CD4-positive, alpha-beta T cell treated with Interleukin-1 beta for 1 hour (primary cell): ENCODE measurements around the gene B3GNT3.

Source experiments
- DNase-seq, 2 donors: peaks; one replicate each; pipeline ENCODE4 v3.0.0-alpha.2; 2020 to 2022

The B3GNT3 gene

DNA sequence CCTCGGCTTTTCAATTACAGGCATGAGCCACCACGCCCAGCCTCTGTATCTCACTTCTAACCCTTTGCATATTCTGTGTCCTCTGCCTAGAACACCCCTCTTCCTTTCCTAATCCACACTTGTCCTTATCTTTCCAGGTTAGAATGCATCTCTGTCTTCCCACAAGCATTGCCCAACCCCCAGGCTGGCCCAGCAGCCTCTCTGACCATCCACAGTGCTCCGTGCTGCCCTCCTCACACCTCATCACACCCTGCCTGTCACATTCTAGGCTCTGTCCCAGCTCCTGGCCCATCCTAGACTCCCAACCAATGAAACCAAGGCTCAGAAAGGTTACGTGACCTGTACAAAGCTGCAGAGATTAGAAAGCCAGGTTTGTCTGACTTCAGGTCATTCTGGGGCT, 41.6 kb downstream of the B3GNT3 start:
- DNase-seq = no peak

DNA sequence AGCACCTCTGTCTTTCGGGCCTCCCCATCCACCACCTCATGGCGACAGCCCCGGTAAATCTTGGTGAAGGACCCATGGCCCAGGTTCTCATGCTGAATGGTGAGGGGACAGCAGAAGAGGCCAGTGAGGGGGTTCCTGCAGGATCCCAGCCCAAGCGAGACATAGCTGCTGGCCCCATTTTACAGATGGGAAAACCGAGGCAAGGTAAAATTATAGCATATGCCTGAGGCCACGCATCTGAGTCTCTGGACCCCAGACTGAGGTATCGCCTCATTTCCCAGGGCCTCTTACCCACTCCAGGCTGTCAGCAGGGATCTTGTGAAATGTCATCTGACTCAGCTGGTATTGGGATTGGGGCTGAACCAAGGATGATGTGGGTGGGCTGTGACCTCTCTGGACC, 43.0 kb downstream of the B3GNT3 start:
- DNase-seq = no peak

DNA sequence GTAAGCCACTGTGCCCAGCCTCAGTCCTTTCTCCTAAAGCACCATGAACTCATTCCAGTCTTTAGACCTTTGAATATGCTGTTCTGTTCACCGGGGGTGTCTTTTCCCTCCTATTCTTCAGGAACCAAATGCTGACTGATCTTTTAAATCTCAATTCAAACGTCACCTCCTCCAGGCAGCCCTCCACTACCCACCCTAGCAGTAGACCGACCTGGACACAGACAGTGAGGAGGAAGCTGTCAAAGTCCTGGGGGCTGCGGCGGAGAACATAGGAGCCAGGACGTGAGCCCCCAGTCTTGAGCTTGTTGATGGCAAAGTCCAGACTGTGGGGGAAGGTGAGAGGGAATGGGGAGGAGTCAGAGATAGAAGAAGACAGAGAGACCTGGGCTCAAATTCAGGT, 45.1 kb downstream of the B3GNT3 start:
- no peak for DNase-seq

DNA sequence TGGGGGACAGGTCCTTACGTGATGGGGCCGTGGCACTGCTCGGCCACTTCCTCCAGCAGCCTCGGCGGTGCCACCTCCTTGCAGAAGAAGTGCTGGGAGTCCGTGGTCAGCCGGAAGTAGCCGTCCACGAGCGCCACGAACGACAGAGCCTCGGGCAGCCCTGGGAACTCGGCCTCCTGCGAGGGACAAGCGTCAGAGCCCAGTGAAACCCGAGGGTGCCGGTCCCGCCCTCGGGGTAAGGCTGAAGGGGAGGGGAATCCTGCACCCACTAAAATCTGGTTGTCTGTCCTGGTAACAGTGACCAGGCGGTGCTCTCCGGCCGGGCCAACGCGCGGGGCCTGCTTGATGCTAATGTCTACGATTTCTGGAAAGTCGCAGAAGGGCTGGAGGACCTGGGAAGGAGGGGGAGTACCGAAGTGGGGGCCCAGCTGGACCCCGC, 46.5 kb downstream of the B3GNT3 start:
- no peak for DNase-seq

DNA sequence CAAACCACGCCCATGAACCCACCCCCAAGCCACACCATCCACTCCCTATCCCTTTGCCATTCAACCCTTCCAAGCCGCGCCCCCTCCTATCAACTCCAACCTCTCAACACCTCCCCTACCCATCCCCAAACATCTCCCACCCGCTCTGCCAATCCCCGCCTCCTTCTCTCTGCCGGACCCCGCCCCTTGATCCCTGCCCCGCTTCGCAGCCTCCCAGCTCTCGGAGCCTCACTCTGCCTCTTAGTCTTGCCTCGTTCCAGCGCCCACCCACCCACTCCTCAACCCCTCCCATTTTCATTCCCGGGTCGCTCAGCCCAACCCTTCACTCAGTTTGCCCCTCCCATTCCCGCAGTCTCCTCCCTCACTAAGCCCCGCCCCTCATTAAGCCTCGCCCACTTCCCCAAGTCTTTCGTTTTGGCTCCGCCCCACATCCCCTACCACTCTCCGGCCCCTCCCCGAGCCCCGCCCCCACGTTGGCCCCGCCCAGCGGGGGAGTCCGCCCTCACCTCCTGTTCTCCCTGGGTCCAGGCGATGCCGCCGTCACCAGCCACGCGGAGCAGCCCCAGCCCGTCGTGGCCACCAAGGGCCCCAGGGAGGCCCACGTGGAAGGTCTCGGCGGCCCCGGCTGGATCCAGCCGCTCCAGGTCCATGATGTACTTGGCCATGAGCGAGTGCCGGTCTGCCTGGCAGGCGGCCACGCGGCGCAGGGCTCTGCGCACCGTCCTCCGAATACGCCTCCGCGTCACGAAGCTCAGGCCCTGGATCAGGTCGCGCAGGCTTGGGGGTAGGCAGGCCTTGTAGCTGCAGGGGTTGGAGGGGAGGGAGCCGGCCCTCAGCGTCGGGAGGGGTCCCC, 47.1 kb downstream of the B3GNT3 start:
- peak; percentile 50 to 53 for DNase-seq

DNA sequence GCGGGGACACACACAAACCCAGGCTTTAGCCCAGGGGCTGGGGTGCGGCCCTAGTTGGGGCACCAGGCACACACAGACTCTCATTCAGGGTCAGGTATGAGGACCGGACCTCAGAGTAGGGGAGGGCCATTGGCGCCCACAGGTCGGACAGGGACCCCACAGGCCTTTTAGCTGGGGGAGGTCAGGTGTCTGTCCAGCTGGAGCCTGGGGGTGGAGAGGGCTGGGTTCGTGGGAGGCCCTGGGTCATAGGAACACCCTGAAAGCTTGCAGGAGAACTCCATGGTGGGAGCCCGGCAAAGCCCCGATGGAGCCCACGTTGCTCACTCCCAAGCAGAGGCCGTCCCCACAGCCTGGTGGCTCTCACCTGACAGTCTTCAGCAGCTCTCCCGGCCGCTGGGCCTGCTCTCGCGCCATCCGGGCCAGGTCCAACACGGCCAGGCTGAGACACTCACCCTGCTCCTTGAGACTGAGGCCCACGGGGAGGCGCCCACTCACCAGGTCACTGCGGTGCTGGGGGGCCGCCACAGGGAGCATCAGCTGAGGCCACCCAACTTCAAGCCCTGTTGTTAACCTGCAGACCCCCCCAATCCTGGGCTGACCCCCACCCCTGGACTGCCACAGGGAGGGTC, 47.8 kb downstream of the B3GNT3 start:
- DNase-seq = no peak

DNA sequence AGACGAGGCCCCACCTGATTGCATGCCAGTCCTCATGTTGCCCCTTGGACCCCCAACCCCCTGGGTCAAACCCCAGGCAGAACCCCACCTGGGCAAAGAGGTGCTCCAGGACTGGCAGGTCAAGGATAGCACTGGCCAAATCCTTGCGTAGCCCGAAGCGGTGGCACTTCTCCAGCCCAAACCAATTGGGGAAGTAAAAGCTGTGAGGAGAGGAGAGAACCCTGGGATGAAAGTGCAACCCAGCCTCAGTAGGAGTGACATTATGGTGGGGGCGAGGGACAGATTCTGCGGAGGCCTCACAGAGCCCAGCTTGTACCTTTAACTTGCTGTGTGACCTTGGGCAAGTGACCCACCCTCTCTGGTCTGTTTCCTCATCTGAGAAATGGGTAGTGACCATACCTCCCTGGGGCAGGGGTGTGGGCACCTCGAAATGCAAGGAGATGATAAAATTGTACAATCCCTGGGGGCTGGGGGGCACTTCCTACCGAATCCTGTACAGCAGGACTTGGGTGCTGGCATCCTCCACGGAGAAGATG, 48.4 kb downstream of the B3GNT3 start:
- DNase-seq = no peak

DNA sequence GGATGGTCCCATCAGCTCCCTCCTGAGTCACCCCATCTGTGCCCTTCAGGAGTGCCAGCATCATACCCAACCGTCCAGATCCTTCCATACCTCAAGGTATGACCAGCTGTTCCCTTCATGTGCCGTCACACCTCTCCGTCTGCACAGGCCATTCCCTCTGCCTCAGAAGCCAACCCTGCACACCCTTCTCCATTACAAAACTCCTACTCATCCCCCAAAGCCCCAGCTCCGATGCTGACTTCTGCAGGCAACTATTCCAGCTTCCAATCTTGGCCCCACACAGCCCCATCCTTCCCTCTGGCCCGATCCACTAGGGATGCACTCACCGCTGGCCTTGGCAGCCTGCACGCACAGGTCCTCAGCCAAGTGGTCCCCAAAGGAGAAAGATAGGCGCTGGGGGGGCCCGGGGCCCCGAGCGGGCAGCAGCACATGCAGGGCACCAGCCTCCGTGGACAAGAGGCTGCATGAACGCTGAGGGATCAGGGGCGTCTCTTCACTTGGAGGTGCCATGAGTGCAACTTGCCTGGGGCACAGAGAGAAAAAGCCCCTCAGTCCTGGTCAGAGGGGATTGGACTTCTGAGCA, 49.1 kb downstream of the B3GNT3 start:
- DNase-seq = no peak

DNA sequence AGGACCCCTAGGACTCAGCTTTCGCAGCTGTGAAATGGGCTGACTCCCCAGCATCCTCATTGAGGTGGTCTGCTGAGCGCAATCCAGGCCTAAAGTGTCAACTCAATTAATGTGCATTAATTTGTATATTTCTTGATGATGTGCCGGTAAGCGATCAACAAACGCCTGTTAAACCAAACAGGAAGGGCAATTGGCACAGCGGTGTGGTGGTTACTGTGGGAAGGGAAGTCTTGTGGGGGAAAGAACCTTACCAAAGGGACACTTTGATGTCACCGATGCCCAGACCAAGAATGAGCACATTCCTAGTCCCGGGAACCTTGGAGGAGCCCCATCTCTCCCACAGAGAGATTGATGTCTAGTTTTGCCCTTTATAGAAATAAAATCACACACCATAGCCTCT, 51.2 kb downstream of the B3GNT3 start:
- peak; percentile 39 to 70 for DNase-seq

DNA sequence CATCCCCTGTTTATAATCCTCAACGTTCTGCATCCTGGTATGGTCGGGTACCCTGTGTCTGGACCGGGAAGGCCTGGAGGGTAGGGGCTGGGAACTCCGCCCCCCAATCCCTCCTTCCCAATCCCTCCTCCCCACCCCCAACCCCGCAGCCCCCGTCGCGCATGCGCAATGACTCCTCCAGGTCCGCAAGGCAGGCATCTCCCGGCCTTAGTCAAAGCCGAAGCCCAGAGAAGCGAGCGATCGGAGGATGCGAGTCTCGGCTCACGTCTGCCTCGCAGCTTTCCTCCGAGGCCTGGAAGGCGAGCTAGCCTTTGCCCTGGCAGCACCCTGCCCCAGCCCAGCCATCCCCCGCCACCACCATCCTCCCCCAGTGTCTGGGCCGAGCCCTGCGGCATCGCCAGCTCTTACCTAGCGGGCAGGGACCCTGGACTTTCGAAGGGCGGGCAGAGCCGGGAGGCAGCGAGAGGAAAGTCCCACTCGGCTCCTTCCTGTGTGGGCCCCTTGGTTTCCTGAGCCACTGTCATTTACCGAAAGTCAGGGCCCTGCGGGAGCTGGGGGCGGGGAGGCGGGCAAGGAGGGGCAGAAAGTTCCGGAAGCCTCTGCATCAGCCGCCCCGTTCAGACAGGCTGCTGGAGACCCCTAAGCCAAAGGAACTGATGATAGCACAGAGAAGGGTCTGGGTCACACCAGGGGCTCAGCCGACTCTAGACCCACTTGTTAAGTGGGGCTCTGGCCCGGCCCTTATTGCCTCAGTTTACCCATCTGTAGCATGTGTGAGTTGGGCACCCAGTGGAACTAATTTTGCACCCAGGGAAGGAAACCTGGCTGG, 52.8 kb downstream of the B3GNT3 start, which contains the start of gene JAK3:
TSS of gene JAK3 (minus strand) at position 445 of the 829 bp plus-strand sequence. CDS start 3,565 bp downstream, outside the sequence.
- peak; percentile 86 to 88 for DNase-seq

DNA sequence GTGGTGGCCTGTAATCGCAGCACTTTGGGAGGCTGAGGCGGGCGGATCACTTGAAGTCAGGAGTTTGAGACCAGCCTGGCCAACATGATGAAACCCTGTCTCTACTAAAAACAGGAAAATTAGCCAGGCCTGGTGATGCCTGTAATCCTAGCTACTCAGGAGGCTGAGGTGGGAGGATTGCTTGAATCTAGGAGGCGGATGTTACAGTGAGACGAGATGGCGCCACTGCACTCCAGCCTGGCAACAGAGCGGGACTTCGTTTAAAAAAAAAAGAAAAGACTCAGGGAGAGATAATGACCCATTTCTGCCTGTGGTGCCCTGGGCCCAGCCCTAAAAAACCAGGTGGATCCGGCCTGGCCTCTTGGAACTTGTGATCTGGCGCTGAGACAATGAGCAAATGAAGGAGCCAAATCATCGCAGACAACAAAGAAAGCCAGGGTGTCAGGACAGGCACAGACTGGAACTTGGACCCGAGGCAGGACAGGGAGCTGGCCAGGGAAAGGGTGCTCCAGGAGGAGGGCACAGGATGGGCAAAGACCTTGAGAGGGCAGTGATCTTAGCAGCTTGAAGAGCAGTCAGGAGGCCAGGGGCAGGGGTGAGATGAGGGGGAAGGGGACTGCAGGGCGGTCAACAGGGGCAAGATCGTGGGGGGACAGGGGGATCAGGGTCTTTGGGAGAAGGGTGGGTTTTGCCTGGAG, 53.8 kb downstream of the B3GNT3 start:
- no peak for DNase-seq

DNA sequence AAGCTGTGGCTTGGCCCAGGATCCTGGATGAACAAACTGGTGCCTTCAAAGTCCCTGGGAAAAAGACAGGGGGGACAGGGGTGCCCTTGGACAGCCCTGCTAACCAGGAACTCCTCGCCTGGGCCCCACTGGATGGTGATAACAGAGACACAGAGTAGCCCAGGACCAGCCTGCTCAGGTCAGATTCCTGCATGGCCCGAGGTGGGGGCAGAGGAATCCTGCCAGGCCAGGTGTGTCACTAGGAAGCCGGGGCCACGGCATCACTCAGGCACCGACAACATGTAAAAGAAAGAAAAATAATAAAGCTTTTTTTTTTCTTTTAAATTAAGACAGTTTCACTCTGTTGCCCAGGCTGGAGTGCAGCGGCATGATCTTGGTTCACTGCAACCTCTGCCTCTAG, 59.1 kb downstream of the B3GNT3 start:
- no peak for DNase-seq

DNA sequence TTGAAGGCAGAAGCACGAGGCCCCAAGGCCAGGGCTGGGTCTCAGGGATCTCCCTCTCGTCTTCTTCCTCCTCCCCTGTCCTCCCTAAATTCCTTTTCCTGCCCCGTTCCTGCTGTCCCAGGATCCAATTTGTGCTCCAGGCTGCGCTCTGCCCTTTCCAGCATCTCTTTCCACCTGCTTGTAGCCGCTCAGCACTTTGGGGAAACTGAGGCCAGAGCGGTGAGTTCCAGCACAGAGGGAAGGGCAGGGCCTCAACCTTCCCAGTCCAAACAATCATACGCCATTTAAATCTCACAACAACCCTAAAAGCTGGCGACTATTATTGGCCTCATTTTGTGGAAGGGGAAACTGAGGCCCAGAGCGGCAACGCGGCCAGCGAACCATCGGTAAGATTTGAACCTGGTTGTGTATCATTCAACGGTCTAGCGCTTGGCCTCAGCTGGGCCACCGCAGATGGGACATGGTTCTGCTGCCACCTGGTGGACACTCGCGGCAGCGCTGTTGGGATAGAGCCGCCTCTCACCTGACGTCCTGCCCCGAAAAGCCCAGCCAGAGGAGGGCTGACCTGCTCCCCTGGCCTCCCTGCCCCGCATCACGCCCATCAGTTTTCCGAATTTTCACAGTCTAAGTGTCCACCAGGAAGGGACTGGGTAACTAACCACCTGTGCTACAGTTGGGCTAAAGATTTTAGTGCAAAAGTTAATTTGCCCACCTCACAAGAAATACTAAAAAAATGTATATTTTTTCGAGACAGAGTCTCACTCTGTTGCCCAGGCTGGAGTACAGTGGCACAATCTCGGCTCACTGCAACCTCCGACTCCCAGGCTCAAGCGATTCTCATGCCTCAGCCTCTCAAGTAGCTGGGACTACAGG, 60.6 kb downstream of the B3GNT3 start:
- peak; percentile 85 to 89 for DNase-seq

DNA sequence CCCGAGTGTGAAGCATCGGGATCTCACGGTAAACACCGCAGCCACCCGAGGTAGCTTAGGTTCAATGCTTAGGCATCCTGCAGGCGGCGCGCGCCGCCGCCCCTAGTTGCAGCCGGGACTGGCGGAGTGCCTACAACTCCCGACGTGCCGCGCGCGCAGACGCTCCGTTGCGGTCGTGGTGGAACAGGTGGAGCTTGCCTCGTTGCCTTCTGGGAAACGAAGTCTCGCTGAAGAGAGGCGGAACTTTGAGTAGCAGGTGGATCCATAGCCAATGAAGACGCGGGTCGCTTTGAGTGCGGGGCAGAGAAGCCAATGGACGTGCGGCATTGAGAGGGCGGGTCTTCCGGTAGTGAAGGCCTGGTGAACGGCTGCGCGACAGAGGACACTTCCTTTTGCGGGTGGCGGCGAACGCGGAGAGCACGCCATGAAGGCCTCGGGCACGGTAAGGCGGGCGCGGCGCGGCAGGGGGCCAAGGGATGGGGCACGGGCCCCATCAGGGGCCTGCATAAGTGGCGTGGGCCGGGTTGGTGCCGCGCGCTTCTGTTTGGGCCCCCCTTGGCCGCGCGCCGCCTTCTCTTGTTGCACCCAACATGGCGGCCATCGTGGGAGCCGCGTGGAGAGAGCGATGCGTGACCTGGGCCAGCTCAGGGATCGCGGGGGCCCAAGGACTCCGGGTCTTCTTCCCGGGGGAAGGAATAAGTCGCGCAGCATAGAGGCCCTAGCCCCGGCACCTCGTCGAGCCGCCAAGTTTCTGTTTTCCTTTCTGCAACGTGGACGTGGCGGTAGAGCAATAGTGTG, 64.8 kb downstream of the B3GNT3 start, which contains the start of gene RPL18A:
TSS of gene RPL18A (plus strand) at position 378 of the 798 bp plus-strand sequence. CDS start at position 425, 47 bp downstream.
- DNase-seq = peak; percentile 100

DNA sequence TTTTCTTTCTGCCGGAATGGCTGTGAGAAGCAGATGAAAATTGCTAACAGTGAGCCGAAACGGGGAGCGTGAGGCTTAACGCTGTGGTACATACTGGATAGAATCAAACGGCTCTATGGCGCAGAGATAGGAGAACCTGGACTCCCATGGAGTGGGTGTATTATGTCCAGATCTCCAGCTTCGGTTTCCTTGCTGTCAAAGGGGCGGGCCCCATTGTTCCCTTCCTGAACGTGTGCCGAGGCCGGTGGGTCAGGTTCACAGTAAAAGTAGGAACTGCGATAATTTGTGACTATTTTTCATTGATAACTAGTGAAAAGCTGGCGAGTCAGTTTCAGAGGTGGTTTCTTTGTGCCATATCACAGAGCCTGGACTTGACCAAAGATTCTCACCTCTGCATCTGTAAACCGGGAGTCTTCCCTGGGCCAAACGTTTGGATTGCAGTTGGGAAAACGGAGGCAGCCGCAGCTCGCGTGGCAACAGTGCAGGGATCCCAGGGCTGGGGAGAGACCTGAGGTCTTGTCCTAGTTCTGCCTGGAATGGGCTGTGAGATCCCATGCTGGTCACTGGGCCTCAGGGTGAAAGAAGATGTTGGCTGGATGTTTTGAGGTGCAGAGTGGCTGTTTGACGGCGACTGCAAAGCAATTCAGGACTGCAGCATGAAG, 65.5 kb downstream of the B3GNT3 start:
- no peak for DNase-seq

DNA sequence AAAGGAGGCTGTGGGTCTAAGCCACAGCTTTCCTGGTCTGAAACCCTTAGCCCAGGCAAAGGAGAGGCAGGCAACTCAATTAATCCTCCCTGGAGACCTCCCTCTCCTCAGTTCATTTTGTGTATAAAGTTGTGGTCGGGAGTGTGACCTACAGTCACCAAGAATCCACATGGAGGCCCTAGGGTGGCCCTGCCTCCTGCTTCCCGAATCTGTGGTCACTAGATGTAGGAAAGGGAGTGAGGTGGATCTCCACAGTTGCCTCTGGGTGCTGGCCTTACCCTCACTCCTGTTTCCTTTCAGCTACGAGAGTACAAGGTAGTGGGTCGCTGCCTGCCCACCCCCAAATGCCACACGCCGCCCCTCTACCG, 66.0 kb downstream of the B3GNT3 start:
- no peak for DNase-seq

DNA sequence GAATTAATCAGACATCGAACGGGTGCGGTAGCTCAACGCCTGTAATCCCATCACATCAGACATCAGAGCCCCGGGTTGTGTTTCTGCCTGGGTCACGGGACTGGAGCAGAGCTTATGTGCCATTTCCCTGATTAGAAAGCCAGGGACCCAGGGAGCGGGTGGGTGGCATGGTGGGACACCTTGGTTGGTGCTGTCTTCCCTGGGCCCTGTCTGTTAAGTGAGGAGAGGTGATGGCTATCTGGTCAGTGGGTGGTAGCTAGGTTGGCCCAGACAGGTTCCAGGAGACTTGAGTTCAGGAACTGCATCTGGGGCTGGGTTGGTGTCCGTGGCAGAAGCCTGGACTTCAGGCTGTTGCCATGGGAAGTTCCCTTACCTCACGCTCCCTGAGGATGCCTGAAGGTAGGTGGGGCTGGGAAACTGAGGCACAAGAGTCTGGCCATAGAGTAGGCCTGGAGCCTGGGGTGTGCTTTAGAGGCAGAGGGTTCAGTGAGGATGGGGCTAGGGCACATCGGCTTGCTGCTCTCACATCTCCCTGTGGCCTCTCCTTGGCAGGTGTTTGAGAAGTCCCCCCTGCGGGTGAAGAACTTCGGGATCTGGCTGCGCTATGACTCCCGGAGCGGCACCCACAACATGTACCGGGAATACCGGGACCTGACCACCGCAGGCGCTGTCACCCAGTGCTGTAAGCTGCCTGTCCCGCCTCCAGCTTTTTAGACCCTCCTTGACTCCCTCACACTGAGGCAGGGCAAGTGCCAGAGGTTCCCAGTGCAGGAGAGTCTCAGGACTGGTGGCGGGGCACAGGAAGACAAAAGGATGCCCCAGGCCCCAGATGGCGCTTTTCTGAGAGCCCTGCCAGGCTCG, 66.8 kb downstream of the B3GNT3 start:
- DNase-seq = no peak
